Activated CD8-positive, alpha-beta memory T cell treated with anti-CD3 and anti-CD28 coated beads for 24 hours (primary cell): ENCODE results near the gene GLRA3.
"Not testable (repeated sequence)": the region's sequence is repeated elsewhere in the genome, so short reads cannot be mapped to it uniquely, and the experiment has no call there.

Source experiments
- DNase-seq: peaks from one replicate; pipeline ENCODE4 v3.0.0-alpha.2; 2020

GLRA3 gene

GRCh38 chr4:174648812-174649211, 180.2 kb downstream of the GLRA3 start:
- DNase-seq: no peak

- no peak for DNase-seq
Observed at GRCh38 chr4:174646326-174646725, 182.7 kb downstream of the GLRA3 start.

GRCh38 chr4:174640146-174640545, 188.9 kb downstream of the GLRA3 start:
- no peak for DNase-seq

- DNase-seq: no peak
Observed at GRCh38 chr4:174635732-174636131, 193.3 kb downstream of the GLRA3 start.

- no peak for DNase-seq
Observed at GRCh38 chr4:174633399-174633798, 195.6 kb downstream of the GLRA3 start.

GRCh38 chr4:174631901-174632758, 196.9 kb downstream of the GLRA3 start:
- DNase-seq: no peak

- not testable (repeated sequence) for DNase-seq
Observed at GRCh38 chr4:174629907-174630450, 199.1 kb downstream of the GLRA3 start.

- no peak for DNase-seq
Observed at GRCh38 chr4:174629265-174629664, 199.8 kb downstream of the GLRA3 start.

- DNase-seq: no peak
Observed at GRCh38 chr4:174628191-174628590, 200.9 kb downstream of the GLRA3 start.

GRCh38 chr4:174627473-174627872, 201.6 kb downstream of the GLRA3 start:
- no peak for DNase-seq

GRCh38 chr4:174626342-174627008, 202.6 kb downstream of the GLRA3 start:
- DNase-seq: no peak

GRCh38 chr4:174616661-174617060, 212.4 kb downstream of the GLRA3 start:
- DNase-seq: no peak

GRCh38 chr4:174613979-174614378, 215.1 kb downstream of the GLRA3 start:
- no peak for DNase-seq

- no peak for DNase-seq
Observed at GRCh38 chr4:174611792-174612191, 217.3 kb downstream of the GLRA3 start.

- no peak for DNase-seq
Observed at GRCh38 chr4:174607792-174608191, 221.3 kb downstream of the GLRA3 start.

GRCh38 chr4:174604198-174604597, 224.8 kb downstream of the GLRA3 start:
- no peak for DNase-seq

- DNase-seq: no peak
Observed at GRCh38 chr4:174600391-174600790, 228.7 kb downstream of the GLRA3 start.

GRCh38 chr4:174598800-174599199, 230.2 kb downstream of the GLRA3 start:
- no peak for DNase-seq

GRCh38 chr4:174596513-174596912, 232.5 kb downstream of the GLRA3 start:
- DNase-seq: no peak

- DNase-seq: no peak
Observed at GRCh38 chr4:174595141-174595929, 233.7 kb downstream of the GLRA3 start.

- DNase-seq: no peak
Observed at GRCh38 chr4:174593701-174594100, 235.3 kb downstream of the GLRA3 start.

- DNase-seq: no peak
Observed at GRCh38 chr4:174592985-174593335, 236.1 kb downstream of the GLRA3 start.

GRCh38 chr4:174592256-174592984, 236.6 kb downstream of the GLRA3 start:
- DNase-seq: no peak
